NCI-H128 (cell line): ENCODE data around the gene LRRTM1.

Experiments used
- DNase-seq: peaks from one replicate; lab custom pipeline; 2025; ENCODE audit not compliant: unreplicated experiment; lab: John Stamatoyannopoulos, UW

Gene LRRTM1

DNA sequence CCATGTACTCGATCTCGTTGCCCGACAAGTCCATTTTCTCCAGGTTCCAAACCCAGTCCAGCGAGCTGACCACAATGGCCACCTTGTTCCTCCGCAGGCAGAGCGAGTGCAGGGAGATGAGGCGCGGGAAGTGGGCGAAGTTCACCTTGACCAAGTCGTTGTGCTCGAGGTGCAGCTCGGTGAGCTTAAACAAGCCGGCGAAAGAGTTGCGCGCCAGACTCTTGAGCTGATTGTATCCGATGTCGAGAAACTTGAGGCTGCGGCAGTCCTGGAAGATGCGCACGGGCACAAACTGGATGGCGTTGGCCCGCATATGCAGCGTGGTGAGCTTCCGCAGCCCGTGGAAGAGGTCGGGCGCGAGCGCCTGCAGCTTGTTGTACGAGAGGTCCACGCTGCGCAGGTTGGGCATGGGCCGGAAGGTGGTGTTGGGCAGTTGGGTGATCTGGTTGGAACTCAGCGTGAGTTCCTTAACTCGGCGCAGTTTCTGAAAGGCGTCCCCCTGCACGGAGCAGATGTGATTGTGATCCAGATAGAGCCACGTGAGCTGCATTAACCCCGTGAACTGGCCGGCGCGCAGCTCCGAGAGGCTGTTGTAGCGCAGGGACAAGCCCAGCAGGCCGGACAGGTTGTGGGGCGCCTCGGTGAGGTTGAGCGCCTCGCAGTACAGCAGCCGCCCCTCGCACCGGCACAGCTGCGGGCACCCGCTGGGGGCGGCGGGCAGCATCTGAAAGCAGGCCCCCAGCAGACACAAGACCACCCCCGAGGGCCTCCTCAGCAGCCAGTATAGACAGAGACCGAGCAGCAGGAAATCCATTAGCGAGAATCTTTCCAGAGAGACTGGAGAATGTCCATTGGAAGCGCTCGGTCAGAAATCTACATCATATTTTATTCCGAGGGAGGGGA lies 1.3 kb downstream of the LRRTM1 start:
- no peak for DNase-seq

GRCh38 chr2:80302314-80303005 lies 2.1 kb downstream of the LRRTM1 start:
- no peak for DNase-seq

GRCh38 chr2:80302001-80302313 lies 2.6 kb downstream of the LRRTM1 start:
- DNase-seq, result no peak

DNA sequence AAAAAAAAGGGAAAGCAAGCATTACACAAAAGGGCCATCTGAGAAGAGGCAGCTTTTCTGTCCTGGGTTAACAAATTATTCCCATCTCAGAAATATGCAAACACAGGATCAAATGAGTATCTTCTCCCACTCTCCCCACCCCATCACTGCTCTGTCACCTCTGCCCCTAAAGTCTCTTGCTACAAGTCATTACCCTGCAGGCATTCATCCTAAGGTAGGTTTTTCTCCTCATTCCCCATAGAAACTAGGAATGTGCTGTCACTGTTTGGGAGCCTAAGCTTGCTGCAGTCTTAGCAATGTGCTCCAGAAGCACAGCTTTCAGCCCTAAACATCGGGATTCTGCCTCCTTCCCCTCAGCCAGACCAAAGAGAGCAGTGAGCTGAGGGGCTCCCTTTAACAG lies 3.6 kb downstream of the LRRTM1 start:
- DNase-seq, result no peak

- DNase-seq, result no peak
Measured at GRCh38 chr2:80300346-80300745, 4.2 kb downstream of the LRRTM1 start.

- DNase-seq, result no peak
Measured at GRCh38 chr2:80299661-80300060, 4.9 kb downstream of the LRRTM1 start.

GRCh38 chr2:80298954-80299353 lies 5.6 kb downstream of the LRRTM1 start:
- DNase-seq, result no peak

GRCh38 chr2:80293039-80293438 lies 11.5 kb downstream of the LRRTM1 start:
- no peak for DNase-seq

DNA sequence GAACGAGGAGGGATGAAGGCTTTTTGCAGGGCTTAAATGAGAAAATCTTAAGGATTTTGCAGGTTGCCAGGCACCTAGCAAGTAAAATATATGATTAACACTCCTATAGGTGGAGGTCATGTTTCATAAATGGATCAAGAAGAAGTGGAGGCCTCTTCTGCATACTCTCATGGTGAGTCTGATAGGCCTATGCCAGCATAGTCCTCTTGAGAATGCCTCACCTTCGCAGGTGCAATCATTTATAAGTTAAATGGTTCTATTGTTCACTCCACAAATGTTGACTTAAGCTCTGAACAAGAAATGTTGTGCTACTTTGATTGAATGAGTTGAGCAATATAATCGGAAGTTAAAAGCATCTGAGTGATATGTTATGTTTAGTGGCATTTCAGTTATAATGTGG lies 12.1 kb downstream of the LRRTM1 start:
- DNase-seq, result no peak

DNA sequence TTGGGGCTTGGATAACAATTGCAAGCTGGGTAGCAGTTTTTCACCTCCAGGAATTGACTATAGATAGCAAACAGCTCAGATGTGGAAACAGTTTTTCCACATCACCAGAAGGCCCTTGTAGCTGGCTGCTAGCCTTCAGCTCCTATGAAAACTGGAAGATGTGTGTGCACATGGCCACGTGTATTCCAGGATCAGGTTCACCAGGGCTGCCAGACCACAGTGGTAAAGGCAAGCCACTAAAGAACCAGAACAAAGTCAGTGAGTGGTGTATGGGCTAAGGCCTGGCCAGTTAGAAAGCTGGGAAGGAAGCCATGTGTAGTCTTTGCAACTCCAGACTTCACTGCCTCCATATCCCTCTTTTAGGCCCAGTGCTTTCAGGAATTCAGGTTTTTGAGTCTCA lies 12.9 kb downstream of the LRRTM1 start:
- no peak for DNase-seq

DNA sequence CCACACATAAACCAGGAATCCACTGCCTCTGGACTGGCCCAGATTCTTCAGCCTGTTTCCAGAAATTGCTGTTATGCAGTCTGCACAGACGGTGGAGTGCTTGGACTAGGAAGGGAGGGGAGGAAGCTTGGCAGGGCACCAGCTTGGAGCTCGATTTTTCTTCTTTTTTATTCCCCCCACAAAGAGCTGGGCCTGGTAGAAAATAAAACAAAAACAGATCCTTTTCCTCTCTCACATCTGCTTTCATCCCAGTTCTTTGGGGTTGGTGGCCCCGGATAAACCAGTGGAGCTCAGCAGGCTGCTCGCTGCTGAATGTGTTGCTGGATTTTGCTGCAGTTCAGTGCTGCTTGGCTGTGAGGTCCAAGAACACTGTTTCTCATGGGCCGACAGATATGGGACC lies 16.0 kb downstream of the LRRTM1 start:
- DNase-seq, result no peak

DNA sequence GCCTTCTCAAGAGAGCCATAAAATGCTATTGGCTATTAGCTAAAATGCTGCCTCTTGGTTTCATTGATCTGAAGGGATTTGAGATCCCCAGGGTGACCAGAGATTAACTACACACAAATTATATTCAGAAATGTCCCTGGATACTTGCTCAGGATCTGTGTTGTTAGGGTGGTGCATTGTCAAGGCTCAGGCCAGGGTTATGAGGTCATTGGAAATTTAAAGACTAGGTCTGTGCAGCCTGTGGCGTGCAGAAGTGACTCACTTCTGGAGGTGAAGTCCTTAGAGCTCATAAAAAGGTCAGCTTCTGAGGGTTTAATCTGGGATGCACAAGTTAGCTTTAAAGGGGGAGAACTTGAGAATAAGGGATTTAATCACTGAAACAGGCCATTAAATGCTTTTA lies 23.5 kb downstream of the LRRTM1 start:
- no peak for DNase-seq

- DNase-seq, result no peak
Measured at GRCh38 chr2:80280598-80280997, 24.0 kb downstream of the LRRTM1 start.

DNA sequence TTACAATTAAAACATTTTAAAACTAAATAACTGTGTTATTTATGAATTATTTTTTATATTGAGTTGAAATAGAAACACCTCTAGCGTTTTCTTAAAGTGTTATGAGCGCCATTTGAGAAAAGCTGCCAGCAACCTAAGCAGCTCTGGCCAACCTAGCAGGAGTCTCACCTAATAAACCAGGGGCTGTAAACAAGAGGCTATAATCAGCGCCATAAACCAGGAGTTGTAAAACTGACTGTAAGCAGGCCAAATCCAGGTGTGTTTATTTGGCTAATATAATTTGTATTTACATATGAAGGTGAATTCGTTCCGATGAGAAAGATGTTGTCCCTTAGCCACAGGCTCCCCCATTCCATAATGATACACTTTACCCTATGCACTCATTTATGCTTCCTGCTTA lies 34.7 kb downstream of the LRRTM1 start:
- no peak for DNase-seq

GRCh38 chr2:80266231-80266630 lies 38.3 kb downstream of the LRRTM1 start:
- DNase-seq, result no peak

GRCh38 chr2:80259292-80259691 lies 45.3 kb downstream of the LRRTM1 start:
- DNase-seq, result no peak

DNA sequence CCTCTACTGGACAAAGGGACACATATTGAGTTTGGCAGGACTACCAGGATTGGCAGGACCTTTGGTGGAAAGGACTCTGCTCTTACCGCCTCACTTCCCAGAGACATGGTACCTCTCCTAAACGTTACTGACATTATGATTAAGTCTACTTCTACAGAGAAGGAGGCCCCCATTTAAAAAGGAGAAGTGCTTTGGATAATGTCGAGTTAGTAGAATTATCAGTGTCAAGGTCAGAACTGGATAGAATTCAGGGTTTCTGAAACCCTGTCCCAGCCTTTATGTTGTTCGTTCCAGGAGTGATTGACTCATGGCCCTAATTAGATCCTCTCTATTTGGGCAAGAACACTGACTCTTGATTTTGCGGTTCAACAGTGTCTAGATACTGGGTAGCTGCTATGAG lies 45.8 kb downstream of the LRRTM1 start:
- no peak for DNase-seq

GRCh38 chr2:80258341-80258740 lies 46.2 kb downstream of the LRRTM1 start:
- no peak for DNase-seq

GRCh38 chr2:80257450-80257849 lies 47.1 kb downstream of the LRRTM1 start:
- DNase-seq, result no peak

DNA sequence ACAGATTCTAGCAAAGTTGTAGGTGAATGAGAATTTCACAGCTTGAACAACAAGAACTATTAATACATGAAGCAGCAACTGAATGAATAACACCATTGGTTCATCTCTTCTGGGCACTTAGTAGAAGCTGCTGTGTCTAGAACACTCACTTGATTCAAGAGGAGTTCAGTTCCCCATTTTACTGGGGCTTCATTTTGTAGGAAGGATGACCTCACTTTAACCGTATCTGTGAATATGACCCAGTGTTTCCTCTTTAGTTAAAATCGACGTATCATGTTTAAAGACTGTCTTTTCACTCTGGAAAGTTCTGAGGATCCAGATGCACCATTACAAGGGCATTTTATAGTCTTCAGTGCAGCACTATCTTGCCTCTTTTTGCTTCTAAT lies 47.8 kb downstream of the LRRTM1 start:
- no peak for DNase-seq

- DNase-seq, result no peak
Measured at GRCh38 chr2:80255918-80256781, 48.4 kb downstream of the LRRTM1 start.
